Neuronal stem cell (in vitro differentiated cells): ENCODE data around the gene EIF3K.
"Not testable (repeated sequence)": the region's sequence is repeated elsewhere in the genome, so short reads cannot be mapped to it uniquely, and the experiment has no call there.

ENCODE experiments used
- DNase-seq: peaks from one replicate; pipeline ENCODE4 v3.0.0-alpha.2; 2013; ENCODE audit warnings: low spot score
- H2AFZ ChIP-seq: one replicate; pipeline ENCODE4 v1.6.1; 2013; ENCODE audit warnings: mild to moderate bottlenecking, low read length, inconsistent platforms
- H2AK5ac ChIP-seq: 2 replicates; pipeline ENCODE4 v1.6.1; 2013; ENCODE audit warnings: low read depth, mild to moderate bottlenecking, inconsistent platforms, low read length, moderate library complexity, mixed read lengths
- H2BK120ac ChIP-seq: 2 replicates; pipeline ENCODE4 v1.6.1; 2013; ENCODE audit warnings: low read depth, mild to moderate bottlenecking, inconsistent platforms, low read length, moderate library complexity, mixed read lengths
- H2BK12ac ChIP-seq: one replicate; pipeline ENCODE4 v1.6.1; 2013; ENCODE audit warnings: low read length, inconsistent platforms
- H2BK15ac ChIP-seq: 2 replicates; pipeline ENCODE4 v1.6.1; 2013; ENCODE audit warnings: mild to moderate bottlenecking, low read length, inconsistent platforms, mixed read lengths
- H2BK5ac ChIP-seq: one replicate; pipeline ENCODE4 v1.6.1; 2013; ENCODE audit warnings: inconsistent platforms, mild to moderate bottlenecking, low read length, moderate library complexity
- H3K14ac ChIP-seq: one replicate; pipeline ENCODE4 v1.6.1; 2013; ENCODE audit warnings: low read length, inconsistent platforms
- H3K18ac ChIP-seq: 2 replicates; pipeline ENCODE4 v1.6.1; 2013; ENCODE audit warnings: low read length, inconsistent platforms
- H3K23ac ChIP-seq: 2 replicates; pipeline ENCODE4 v1.6.1; 2013; ENCODE audit warnings: low read depth, mild to moderate bottlenecking, mixed read lengths, low read length, inconsistent platforms; ENCODE audit not compliant: poor library complexity
- H3K27ac ChIP-seq: replicated peaks from 3 replicates; pipeline ENCODE4 v1.5.1; 2013; ENCODE audit warnings: low read length, inconsistent platforms
- H3K27me3 ChIP-seq, 3 experiments: 2 replicates each; pipeline ENCODE4 v1.6.1; 2013; ENCODE audit warnings: low read length in 3 of 3, mild to moderate bottlenecking in 2 of 3, inconsistent platforms in 1 of 3, low read depth in 1 of 3, mixed read lengths in 1 of 3, moderate library complexity in 1 of 3; ENCODE audit not compliant: control insufficient read depth in 3 of 3, insufficient read depth in 3 of 3
- H3K36me3 ChIP-seq, 2 donors: replicated peaks in 1 of 2; 2 replicates each; pipeline ENCODE4 v1.6.1; 2013; ENCODE audit warnings: low read length in 2 of 2; ENCODE audit not compliant: control insufficient read depth in 2 of 2, insufficient read depth in 2 of 2
- H3K4ac ChIP-seq: 2 replicates; pipeline ENCODE4 v1.6.1; 2013; ENCODE audit warnings: inconsistent platforms, mild to moderate bottlenecking, low read length, moderate library complexity
- H3K4me1 ChIP-seq, 2 donors: 1 replicate in 1 of 2; 2 replicates in 1 of 2; pipeline ENCODE4 v1.6.1; 2013; ENCODE audit warnings: low read length in 2 of 2, low read depth in 1 of 2; ENCODE audit not compliant: control insufficient read depth in 2 of 2, insufficient read depth in 1 of 2
- H3K4me2 ChIP-seq: one replicate; pipeline ENCODE4 v1.6.1; 2013; ENCODE audit warnings: mild to moderate bottlenecking, low read length, inconsistent platforms; ENCODE audit not compliant: insufficient read depth, poor library complexity, severe bottlenecking
- H3K4me3 ChIP-seq, 2 donors: 2 replicates each; pipeline ENCODE4 v1.5.1; 2013; ENCODE audit warnings: low read length in 2 of 2, mild to moderate bottlenecking in 2 of 2, inconsistent platforms in 1 of 2, moderate library complexity in 1 of 2
- H3K79me1 ChIP-seq: one replicate; pipeline ENCODE4 v1.6.1; 2013; ENCODE audit warnings: low read depth, mild to moderate bottlenecking, inconsistent platforms, low read length, moderate library complexity
- H3K9ac ChIP-seq: one replicate; pipeline ENCODE4 v1.6.1; 2013; ENCODE audit warnings: mild to moderate bottlenecking, low read depth, low read length, inconsistent platforms; ENCODE audit not compliant: poor library complexity
- H3K9me3 ChIP-seq, 2 donors: replicated peaks in 1 of 2; 2 replicates each; pipeline versions ENCODE3 to v1.6.1; 2013; ENCODE audit warnings: low read length in 2 of 2, mild to moderate bottlenecking in 2 of 2, inconsistent platforms in 1 of 2, low read depth in 1 of 2, mixed read lengths in 1 of 2, moderate library complexity in 1 of 2; ENCODE audit not compliant: control insufficient read depth in 2 of 2, insufficient read depth in 1 of 2
- H4K8ac ChIP-seq: one replicate; pipeline ENCODE4 v1.6.1; 2013; ENCODE audit warnings: low read depth, mild to moderate bottlenecking, inconsistent platforms, low read length, moderate library complexity
- H4K91ac ChIP-seq: one replicate; pipeline ENCODE4 v1.6.1; 2013; ENCODE audit warnings: low read length, low read depth, mild to moderate bottlenecking, inconsistent platforms; ENCODE audit not compliant: poor library complexity
- WGBS, 2 donors: extraction: QIAGEN DNeasy Blood & Tissue Kit; methylation state at CpG; one replicate each; pipeline ENCODE4 v1.1.7; 2013; ENCODE audit warnings: missing lambda C conversion rate in 2 of 2, mixed read lengths in 1 of 2; ENCODE audit not compliant: insufficient read length in 2 of 2, insufficient replicate concordance in 1 of 2; ENCODE audit errors: extremely low coverage in 2 of 2; 5-methylcytosine and 5-hydroxymethylcytosine counted together

The EIF3K gene

GRCh38 chr19:38597075-38597474 is 21.9 kb upstream of the EIF3K start:
- Histone ChIP-seq H3K4ac (no peak overlapping the region), H2AK5ac (peak overlapping the region; percentile 15), H2BK15ac (no peak overlapping the region), H3K4me2 (no peak overlapping the region), H3K4me3 (peak overlapping the region in 1 of 2 donors; percentile 37), H3K79me1 (no peaks in the 10 kb centered on the region), H2BK120ac (no peak overlapping the region), H2AFZ (no peak overlapping the region), H2BK12ac (no peak overlapping the region), H2BK5ac (no peak overlapping the region), H3K4me1 (peaks cover 0 to 5% of the 10 kb centered on the region in 2 donors), H4K91ac (no peak overlapping the region), H3K9ac (no peak overlapping the region), H4K8ac (no peak overlapping the region), H3K18ac (peak overlapping the region; percentile 49), H3K23ac (no peak overlapping the region), H3K27me3 (peaks cover 0 to 6% (median 2%) of the 10 kb centered on the region in 3 experiments), H3K14ac (no peak overlapping the region), H3K36me3 (no peaks in the 10 kb centered on the region), H3K9me3 (no peaks in the 10 kb centered on the region), H3K27ac (no peak overlapping the region)
- no CpG with 5 or more reads among the region's 11 CpGs for WGBS, 2 donors
- no peak for DNase-seq

GRCh38 chr19:38599722-38600121 is 19.3 kb upstream of the EIF3K start:
- Histone ChIP-seq H2BK5ac (no peak overlapping the region), H2BK12ac (no peak overlapping the region), H2AFZ (no peak overlapping the region), H3K36me3 (no peaks in the 10 kb centered on the region), H3K27me3 (peaks cover 0 to 6% (median 2%) of the 10 kb centered on the region in 3 experiments), H3K27ac (no peak overlapping the region), H3K4ac (no peak overlapping the region), H3K14ac (no peak overlapping the region), H3K9ac (no peak overlapping the region), H3K4me1 (peaks cover 0 to 5% of the 10 kb centered on the region in 2 donors), H2BK15ac (no peak overlapping the region), H2AK5ac (no peak overlapping the region), H3K9me3 (no peaks in the 10 kb centered on the region), H3K4me3 (no peak overlapping the region), H3K79me1 (no peaks in the 10 kb centered on the region), H4K8ac (no peak overlapping the region), H3K4me2 (no peak overlapping the region), H4K91ac (no peak overlapping the region), H3K23ac (no peak overlapping the region), H3K18ac (no peak overlapping the region), H2BK120ac (no peak overlapping the region)
- no peak for DNase-seq
- no CpG with 5 or more reads among the region's 11 CpGs for WGBS, 2 donors

GRCh38 chr19:38602856-38603255 is 16.1 kb upstream of the EIF3K start:
- 78% methylated on average over 2 of the region's 5 CpGs; no CpG with 5 or more reads in 1 of the 2 donors for WGBS, 2 donors
- H3K9me3 ChIP-seq, H2BK12ac ChIP-seq, H3K23ac ChIP-seq, H3K36me3 ChIP-seq, H3K18ac ChIP-seq, H3K4ac ChIP-seq, H3K9ac ChIP-seq, DNase-seq, H3K27ac ChIP-seq, H3K14ac ChIP-seq, H3K4me1 ChIP-seq, H3K4me3 ChIP-seq, H3K79me1 ChIP-seq, H4K91ac ChIP-seq, H2BK120ac ChIP-seq, H3K27me3 ChIP-seq, H3K4me2 ChIP-seq, H2AFZ ChIP-seq, H2AK5ac ChIP-seq, H4K8ac ChIP-seq, H2BK15ac ChIP-seq, H2BK5ac ChIP-seq: not testable (repeated sequence)

- Histone ChIP-seq H4K8ac (no peak overlapping the region), H3K23ac (no peak overlapping the region), H3K14ac (no peak overlapping the region), H3K4me2 (no peak overlapping the region), H3K4me3 (no peak overlapping the region), H3K36me3 (no peaks in the 10 kb centered on the region), H2AK5ac (peak overlapping the region; percentile 74), H3K27me3 (no peaks in the 10 kb centered on the region), H3K9ac (no peak overlapping the region), H2BK5ac (no peak overlapping the region), H4K91ac (no peak overlapping the region), H3K27ac (no peak overlapping the region), H2BK15ac (no peak overlapping the region), H2AFZ (no peak overlapping the region), H2BK120ac (no peak overlapping the region), H3K9me3 (no peaks in the 10 kb centered on the region), H3K4me1 (peaks cover 0 to 2% of the 10 kb centered on the region in 2 donors), H3K4ac (no peak overlapping the region), H3K18ac (peak overlapping the region; percentile 38), H3K79me1 (no peaks in the 10 kb centered on the region), H2BK12ac (peak overlapping the region; percentile 22)
- DNase-seq: no peak
- WGBS, 2 donors: no CpG with 5 or more reads among the region's 6 CpGs
Observed at GRCh38 chr19:38606131-38606530, 12.9 kb upstream of the EIF3K start.
